GM19035 (cell line): ENCODE measurements around the gene F13A1.
A peak's percentile ranks its signal among the peaks of the same experiment; 100 is the strongest.

Experiments used
- ATAC-seq: cut with Tn5 transposase; IDR thresholded peaks from one replicate; pipeline ENCODE4 v1.9.1; 2021; ENCODE audit not compliant: unreplicated experiment

F13A1 gene

GRCh38 chr6:6319952-6320811, at the start of gene F13A1:
Gene F13A1 (minus strand): TSS chr6:6320662. CDS start chr6:6318664, 1,998 bp downstream.
- ATAC-seq: peak; percentile 51

- ATAC-seq: no peak
Observed at GRCh38 chr6:6368684-6369052, 48.2 kb upstream of the F13A1 start.

- ATAC-seq: no peak
Observed at GRCh38 chr6:6368040-6368683, 47.7 kb upstream of the F13A1 start.

DNA sequence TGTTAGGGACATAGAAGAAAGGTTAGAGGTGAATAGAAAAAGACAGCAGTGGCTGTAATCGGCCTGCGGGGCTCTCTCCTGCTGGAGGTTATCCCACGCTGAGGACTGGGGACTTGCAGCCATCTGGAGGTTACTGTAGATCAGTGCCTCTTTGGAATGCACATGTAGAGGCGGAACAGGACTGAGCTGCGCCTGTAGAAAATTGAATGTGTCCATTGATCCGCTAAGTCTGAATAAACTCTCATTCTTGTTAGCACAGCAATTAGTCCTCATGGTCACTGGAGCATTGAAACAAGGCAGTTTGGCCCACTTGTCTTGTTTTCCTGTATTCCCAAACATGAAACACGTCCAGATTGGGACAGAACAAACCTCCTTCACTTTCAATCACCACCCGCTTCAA, 46.3 kb upstream of the F13A1 start:
- no peak for ATAC-seq

GRCh38 chr6:6365242-6365641, 44.8 kb upstream of the F13A1 start:
- ATAC-seq: no peak

DNA sequence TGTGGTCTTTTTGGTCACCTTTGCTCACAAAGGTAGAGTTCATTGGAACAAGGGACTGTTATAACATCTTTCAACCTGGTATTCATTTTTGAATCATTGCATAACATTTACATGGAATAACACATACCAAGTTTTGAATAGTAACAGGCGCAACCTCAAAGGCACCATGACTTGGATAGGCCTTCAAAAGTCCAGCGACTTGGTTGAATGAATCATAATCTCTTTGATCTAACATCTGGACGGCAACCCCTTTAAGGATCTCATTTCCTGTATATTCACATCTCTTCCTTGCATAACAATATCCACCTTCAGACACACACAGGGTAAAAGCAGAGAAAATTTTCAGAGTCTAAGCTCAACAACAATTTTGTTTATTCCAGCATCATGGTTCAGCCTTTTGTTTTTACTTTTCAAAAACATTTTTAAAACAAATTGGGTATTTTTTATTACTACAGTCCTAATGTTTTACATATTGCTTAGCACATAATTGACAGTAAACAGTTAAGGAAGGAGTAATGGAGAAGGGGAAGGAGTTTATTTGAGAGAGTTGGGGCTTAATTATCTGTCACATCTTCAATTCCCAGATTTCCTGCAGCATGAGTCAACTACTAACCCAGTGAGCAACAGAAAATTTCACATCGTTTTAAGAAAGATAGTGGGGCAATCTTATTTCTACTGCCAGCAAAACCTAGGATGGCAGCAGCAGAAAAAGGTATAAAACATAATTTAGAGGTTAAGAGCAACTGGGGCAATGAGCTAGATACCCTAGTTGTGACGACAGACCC, 41.8 kb upstream of the F13A1 start:
- no peak for ATAC-seq

DNA sequence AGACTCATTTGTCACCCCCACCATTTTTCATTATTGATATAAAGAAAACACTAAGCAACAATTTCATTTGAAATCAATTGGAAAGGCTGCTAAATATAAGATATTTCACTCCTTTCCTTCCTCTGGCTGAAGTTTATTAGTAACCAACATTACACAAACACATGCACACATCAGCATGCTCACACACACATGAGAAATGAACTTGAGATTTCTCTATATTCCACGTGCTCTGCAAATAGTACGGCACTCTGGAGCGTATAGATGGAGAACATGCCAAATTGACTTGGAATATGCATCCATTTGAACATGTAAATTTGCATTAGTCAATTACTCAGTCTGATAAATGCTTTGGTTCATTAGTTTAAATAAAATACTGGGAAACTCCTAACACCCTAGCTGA, 37.1 kb upstream of the F13A1 start:
- no peak for ATAC-seq

- ATAC-seq: no peak
Observed at GRCh38 chr6:6357032-6357431, 36.6 kb upstream of the F13A1 start.

DNA sequence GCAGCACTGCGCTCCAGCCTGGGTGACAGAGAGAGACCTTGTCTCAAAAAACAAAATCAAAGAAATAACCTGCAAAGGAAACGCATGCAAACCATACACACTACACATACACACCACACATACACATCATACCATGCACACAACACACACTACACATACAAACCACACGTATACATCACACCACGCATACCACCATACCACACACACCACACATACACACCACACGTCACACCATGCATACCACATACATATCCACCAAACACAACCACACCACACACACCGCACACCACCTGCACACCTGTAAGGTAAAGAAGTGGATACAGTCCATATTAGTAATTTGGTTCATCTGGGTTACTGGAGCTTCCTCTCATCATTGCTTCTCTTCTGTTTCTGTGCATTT, 32.3 kb upstream of the F13A1 start:
- ATAC-seq: no peak

- no peak for ATAC-seq
Observed at GRCh38 chr6:6351511-6352025, 31.1 kb upstream of the F13A1 start.

- no peak for ATAC-seq
Observed at GRCh38 chr6:6350696-6351095, 30.2 kb upstream of the F13A1 start.

DNA sequence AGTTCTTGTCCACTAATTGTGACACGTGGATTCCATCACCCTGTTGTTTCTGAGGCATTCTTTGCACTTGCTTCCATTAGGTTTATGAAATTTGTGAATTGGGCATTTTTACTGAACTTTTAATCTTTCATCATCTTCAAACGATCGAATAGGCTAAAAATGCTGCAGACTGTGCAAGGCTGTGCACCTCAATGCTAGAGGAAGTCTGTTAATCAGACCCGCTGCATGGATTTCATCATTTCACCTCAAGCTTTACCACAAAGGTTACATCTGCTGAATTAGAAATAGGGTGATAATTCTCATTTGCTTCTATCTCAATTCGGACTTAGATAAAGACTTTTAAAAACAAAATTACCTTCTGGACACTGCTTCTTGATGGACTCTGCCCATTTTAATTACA, 27.8 kb upstream of the F13A1 start:
- ATAC-seq: no peak

DNA sequence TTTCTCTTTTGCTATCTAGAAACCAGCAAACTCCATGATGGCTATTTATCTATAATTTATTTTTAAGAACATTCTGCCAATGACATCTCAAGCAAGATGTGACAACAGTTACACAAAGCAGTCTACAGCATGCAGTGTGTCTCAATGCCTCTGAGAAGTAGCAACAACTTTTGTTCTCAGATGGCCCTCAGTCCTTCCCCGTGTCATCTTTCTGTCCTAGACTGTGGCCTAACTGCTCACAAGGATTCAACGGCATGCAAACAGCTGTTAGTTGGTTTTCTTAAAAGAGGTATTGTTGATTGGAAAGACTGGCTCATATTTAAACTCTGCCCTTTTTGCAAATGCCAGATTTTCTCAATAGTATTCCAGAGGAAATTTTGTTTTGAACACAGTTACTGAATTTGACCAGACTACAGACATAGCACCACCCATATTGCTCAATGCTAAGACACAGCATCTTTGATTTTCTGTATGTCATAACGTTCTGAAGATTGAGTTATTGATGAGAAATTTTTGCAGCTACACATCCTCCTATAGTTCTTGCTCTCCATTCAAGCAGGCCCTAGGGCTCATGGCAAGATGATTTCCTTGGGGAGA, 26.1 kb upstream of the F13A1 start:
- no peak for ATAC-seq

- ATAC-seq: no peak
Observed at GRCh38 chr6:6333501-6333900, 13.0 kb upstream of the F13A1 start.

- ATAC-seq: peak; percentile 21
Observed at GRCh38 chr6:6332811-6333244, 12.4 kb upstream of the F13A1 start.

- ATAC-seq: peak; percentile 60
Observed at GRCh38 chr6:6331946-6332601, 11.6 kb upstream of the F13A1 start.

DNA sequence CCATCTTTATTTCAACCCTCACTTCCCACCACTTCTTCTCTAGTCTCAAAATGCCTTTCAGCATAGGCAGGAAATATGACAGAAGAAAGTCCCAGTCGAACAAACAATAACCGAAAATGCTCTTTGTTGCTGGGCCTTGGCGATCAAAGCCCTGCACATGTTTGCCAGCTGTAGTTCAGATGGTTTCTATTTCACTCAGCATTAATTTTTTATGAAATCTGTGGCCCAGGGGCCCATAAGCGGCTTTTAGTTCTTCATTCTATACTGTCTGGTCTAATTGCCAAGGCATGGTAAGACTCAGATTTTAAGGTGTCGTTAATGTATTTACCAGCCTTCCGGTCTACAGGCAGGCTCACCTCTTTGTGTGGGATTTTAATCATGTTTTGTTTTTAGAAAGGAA, 10.9 kb upstream of the F13A1 start:
- ATAC-seq: peak; percentile 73

DNA sequence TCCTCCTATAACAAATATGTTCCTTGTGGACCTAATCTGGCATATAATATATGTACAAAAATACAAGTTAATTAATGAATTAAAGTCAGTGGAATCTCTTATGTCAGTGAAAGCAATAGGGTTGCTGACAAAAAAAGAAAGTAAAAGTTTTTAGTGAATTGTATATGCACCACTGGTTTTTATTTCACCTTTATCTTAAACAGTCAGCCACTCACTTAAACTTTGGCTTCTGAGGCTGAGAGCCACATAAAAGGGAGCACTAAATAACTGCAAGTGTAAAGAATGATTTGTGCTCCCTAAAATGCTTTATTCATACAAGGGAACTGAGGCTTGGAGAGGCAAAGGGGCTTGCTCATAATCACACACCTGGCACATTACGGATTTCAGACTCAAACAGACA, 9.9 kb upstream of the F13A1 start:
- no peak for ATAC-seq

GRCh38 chr6:6328451-6328850, 8.0 kb upstream of the F13A1 start:
- no peak for ATAC-seq

- no peak for ATAC-seq
Observed at GRCh38 chr6:6323352-6323751, 2.9 kb upstream of the F13A1 start.

GRCh38 chr6:6320901-6321300, 439 bp upstream of the F13A1 start:
- no peak for ATAC-seq
